Neutrophil (primary cell): Measurements from ENCODE around the gene UHMK1.

ENCODE experiments used
- H3K27ac ChIP-seq: fragments of 200-600 bp; sonication (generic); 2 replicates; pipeline ENCODE4 v1.5.1; 2016; ENCODE audit warnings: mild to moderate bottlenecking, moderate library complexity
- H3K27me3 ChIP-seq: fragments of 200-600 bp; sonication (generic); 2 replicates; pipeline ENCODE4 v1.6.0; 2016; ENCODE audit warnings: mild to moderate bottlenecking
- H3K36me3 ChIP-seq: fragments of 200-600 bp; sonication (generic); 2 replicates; pipeline ENCODE4 v1.5.1; 2017
- H3K4me1 ChIP-seq, 2 experiments: fragments of 200-600 bp in 1 of 2; sonication (generic) in 1 of 2; 1 replicate in 1 of 2; 2 replicates in 1 of 2; pipeline versions ENCODE4 v1.5.1 to v1.6.1; 2013 to 2016; ENCODE audit warnings: low read depth in 1 of 2, low read length in 1 of 2, mild to moderate bottlenecking in 1 of 2, moderate library complexity in 1 of 2; ENCODE audit not compliant: control insufficient read depth in 1 of 2, insufficient read depth in 1 of 2
- H3K4me3 ChIP-seq, 2 experiments: fragments of 200-600 bp in 1 of 2; sonication (generic) in 1 of 2; 1 replicate in 1 of 2; 2 replicates in 1 of 2; pipeline ENCODE4 v1.5.1; 2013 to 2016; ENCODE audit warnings: low read depth in 1 of 2, low read length in 1 of 2, mild to moderate bottlenecking in 1 of 2, moderate library complexity in 1 of 2
- H3K9me3 ChIP-seq: fragments of 200-600 bp; sonication (generic); 2 replicates; pipeline ENCODE4 v1.5.1; 2016
- CTCF ChIP-seq: fragments of 200-600 bp; sonication (generic); IDR thresholded peaks from 2 replicates; pipeline ENCODE4 v1.5.1; 2016; ENCODE audit warnings: antibody characterized with exemption

Gene UHMK1

DNA sequence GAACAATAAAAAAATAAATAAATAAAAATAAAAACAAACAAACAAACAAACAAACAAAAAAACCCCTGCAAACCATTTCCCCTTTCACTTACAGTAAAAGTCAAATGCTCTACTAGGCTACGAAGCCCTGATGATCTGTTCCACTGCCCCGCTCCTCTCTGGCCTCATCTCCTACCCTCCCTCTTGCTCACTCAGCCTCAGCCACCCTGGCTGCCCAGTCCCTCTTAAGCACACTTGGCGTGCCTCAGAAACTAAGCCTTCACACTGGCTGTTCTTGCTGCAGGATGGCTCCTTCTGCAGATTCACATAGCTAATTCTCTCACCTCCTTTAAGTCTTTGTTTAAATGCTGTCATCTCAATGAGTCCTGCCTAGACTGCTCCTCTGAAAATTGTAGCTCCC is 30.8 kb upstream of the UHMK1 start:
- TF ChIP-seq CTCF, result no peak
- H3K4me1 ChIP-seq, result no peaks in the 10 kb centered on the region
- no peaks in the 10 kb centered on the region for H3K36me3 ChIP-seq
- no peaks in the 10 kb centered on the region for H3K9me3 ChIP-seq
- H3K27me3 ChIP-seq, result peaks cover 13% of the 10 kb centered on the region
- H3K27ac ChIP-seq, result no peak overlapping the region
- H3K4me3 ChIP-seq, result no peak overlapping the region

DNA sequence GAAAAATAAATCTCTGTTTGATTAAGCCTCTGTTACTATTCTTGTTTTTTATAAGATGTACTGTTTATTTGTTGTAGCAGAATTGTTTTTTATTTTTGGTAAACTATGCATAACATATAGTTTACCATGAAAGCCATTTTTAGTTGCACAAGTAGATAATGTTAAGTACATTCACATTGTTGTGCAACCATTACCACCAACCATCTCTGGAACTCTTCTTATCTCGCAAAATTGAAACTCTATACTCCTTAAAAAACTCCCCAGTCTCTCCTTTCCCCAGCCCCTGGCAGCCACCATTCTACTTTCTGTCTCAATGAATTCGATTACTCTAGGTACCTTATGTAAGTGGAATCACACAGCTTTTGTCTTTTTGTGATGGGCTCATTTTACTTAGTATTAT is 27.4 kb upstream of the UHMK1 start:
- Histone ChIP-seq H3K4me1 (no peaks in the 10 kb centered on the region), H3K27me3 (peaks cover 13% of the 10 kb centered on the region), H3K4me3 (no peak overlapping the region), H3K36me3 (no peaks in the 10 kb centered on the region), H3K9me3 (no peaks in the 10 kb centered on the region), H3K27ac (no peak overlapping the region)
- no peak for TF ChIP-seq CTCF

DNA sequence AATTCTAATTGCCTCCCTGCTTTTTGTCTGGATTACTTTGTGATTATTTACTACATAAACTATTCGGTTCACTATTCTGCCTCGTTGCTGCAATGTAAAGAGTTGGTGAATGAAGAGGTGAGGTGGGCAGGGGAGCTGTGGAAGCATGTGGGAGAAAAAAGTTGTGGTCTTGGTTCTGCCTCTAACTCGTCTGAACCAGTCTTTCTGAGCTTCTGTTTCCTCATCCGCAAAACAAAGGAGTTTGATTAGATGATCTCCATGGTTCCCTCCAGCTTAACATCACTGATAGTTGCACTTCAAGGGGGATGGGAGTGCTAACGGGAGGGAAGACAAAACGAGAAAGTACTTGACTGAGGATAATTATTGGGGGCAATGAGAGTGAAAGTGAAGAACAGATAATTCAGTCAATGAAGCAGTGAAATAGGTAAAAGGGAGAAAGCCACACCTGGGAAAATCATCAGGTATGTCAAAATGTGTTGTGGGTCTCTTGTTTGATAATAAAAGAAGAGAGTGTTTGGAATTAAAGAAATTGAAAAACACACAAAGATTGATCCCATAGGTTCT is 26.2 kb upstream of the UHMK1 start:
- H3K27ac ChIP-seq, result no peak overlapping the region
- no peaks in the 10 kb centered on the region for H3K4me1 ChIP-seq
- H3K27me3 ChIP-seq, result peaks cover 13% of the 10 kb centered on the region
- H3K4me3 ChIP-seq, result no peak overlapping the region
- no peaks in the 10 kb centered on the region for H3K9me3 ChIP-seq
- H3K36me3 ChIP-seq, result no peaks in the 10 kb centered on the region
- no peak for TF ChIP-seq CTCF

GRCh38 chr1:162475089-162475488 is 22.5 kb upstream of the UHMK1 start:
- TF ChIP-seq CTCF, result no peak

GRCh38 chr1:162475539-162476185 is 22.0 kb upstream of the UHMK1 start:
- Histone ChIP-seq H3K36me3 (no peaks in the 10 kb centered on the region), H3K4me1 (no peaks in the 10 kb centered on the region), H3K9me3 (no peaks in the 10 kb centered on the region), H3K27me3 (peaks cover 5% of the 10 kb centered on the region), H3K27ac (no peak overlapping the region), H3K4me3 (no peak overlapping the region)
- TF ChIP-seq CTCF, result no peak

More at GRCh38 chr1:162475089-162475488, 22.5 kb upstream of the UHMK1 start:
- Histone ChIP-seq H3K4me1 (no peaks in the 10 kb centered on the region), H3K27ac (no peak overlapping the region), H3K27me3 (peaks cover 5% of the 10 kb centered on the region), H3K4me3 (no peak overlapping the region), H3K9me3 (no peaks in the 10 kb centered on the region), H3K36me3 (no peaks in the 10 kb centered on the region)
